Ramos (cell line): ENCODE measurements around the gene RIC3.

Experiments used
- in situ Hi-C: fragments of 300-500 bp; cut with MboI; formaldehyde crosslinking; loops from one replicate; pipeline ENCODE4 v1.14.3; 2022; ENCODE audit warnings: low sequenced_read_pairs; ENCODE audit not compliant: unreplicated experiment

The RIC3 gene

GRCh38 chr11:8071616-8072581 is 96.9 kb downstream of the RIC3 start:
- in situ Hi-C loops, result no loop called here

GRCh38 chr11:8070417-8071115 is 98.3 kb downstream of the RIC3 start:
- in situ Hi-C loops, result no loop called here

GRCh38 chr11:8069771-8070170 is 99.1 kb downstream of the RIC3 start:
- in situ Hi-C loops, result no loop called here

GRCh38 chr11:8068605-8069221 is 100.1 kb downstream of the RIC3 start:
- in situ Hi-C loops, result no loop called here

GRCh38 chr11:8067929-8068575 is 100.8 kb downstream of the RIC3 start:
- in situ Hi-C loops, result no loop called here

GRCh38 chr11:8067567-8067928 is 101.3 kb downstream of the RIC3 start:
- in situ Hi-C loops, result no loop called here

- in situ Hi-C loops, result no loop called here
Measured at GRCh38 chr11:8066911-8067455, 101.8 kb downstream of the RIC3 start.

- in situ Hi-C loops, result no loop called here
Measured at GRCh38 chr11:8066036-8066910, 102.6 kb downstream of the RIC3 start.

GRCh38 chr11:8065031-8065430 is 103.8 kb downstream of the RIC3 start:
- in situ Hi-C loops, result no loop called here

GRCh38 chr11:8063324-8063723 is 105.5 kb downstream of the RIC3 start:
- in situ Hi-C loops, result no loop called here

GRCh38 chr11:8062781-8063257 is 106.0 kb downstream of the RIC3 start:
- in situ Hi-C loops, result no loop called here

GRCh38 chr11:8061555-8062428 is 107.0 kb downstream of the RIC3 start:
- in situ Hi-C loops, result no loop called here

GRCh38 chr11:8060801-8061554 is 107.8 kb downstream of the RIC3 start:
- in situ Hi-C loops, result no loop called here

GRCh38 chr11:8060146-8060719 is 108.6 kb downstream of the RIC3 start:
- in situ Hi-C loops, result no loop called here

- in situ Hi-C loops, result no loop called here
Measured at GRCh38 chr11:8059571-8060011, 109.2 kb downstream of the RIC3 start.

GRCh38 chr11:8059030-8059429 is 109.8 kb downstream of the RIC3 start:
- in situ Hi-C loops, result no loop called here

- in situ Hi-C loops, result no loop called here
Measured at GRCh38 chr11:8058216-8058615, 110.6 kb downstream of the RIC3 start.
